HG03039 (cell line): Measurements from ENCODE around the gene ZNF836.
A peak's percentile ranks its signal among the peaks of the same experiment; 100 is the strongest.

Source experiments
- ATAC-seq: cut with Tn5 transposase; IDR thresholded peaks from one replicate; pipeline ENCODE4 v1.9.1; 2021; ENCODE audit warnings: mild to moderate bottlenecking, moderate library complexity; ENCODE audit not compliant: unreplicated experiment

ZNF836 gene

DNA sequence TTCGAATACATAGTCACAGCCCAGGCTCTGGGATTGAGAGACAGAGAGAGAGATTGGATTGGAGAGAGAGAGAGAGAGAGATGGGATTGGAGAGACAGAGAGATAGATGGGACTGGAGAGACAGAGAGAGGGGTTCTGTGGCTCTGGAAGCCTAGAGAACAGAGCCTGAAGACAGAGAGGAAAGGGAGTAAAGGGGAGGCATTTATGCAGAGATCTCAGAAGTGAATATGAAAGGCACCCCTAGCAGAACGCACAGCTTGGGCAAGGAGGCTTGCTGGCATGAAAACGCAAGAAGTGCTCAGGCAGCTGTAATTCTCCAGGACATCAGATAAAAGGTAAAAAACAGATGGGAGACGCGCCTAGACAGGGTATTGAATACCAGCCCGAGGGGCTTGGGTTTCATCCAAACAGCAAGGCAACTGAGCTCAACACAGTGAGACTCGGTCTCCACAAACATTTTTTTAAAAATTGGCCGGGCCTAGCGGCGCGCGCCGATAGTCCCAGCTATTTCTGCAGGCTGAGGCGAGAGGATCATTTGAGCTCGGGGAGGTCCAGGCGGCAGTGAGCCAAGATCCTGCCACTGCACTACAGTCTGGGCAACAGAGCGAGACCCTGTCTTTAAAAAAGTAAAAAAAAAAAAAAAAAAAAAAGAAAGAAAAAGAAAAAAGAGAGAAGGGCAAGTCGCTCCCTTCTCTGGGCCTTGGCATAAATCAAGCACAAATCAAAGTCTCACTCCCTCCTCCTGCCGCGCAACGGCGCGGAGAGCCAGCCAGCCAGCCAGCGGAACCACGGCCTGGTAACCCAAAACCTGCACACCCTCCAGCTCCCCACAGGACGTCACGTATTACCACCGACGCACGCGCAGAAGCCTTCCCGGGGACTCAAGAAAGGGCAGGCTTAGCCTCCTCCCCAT, 17.7 kb upstream of the ZNF836 start:
- ATAC-seq, result no peak

DNA sequence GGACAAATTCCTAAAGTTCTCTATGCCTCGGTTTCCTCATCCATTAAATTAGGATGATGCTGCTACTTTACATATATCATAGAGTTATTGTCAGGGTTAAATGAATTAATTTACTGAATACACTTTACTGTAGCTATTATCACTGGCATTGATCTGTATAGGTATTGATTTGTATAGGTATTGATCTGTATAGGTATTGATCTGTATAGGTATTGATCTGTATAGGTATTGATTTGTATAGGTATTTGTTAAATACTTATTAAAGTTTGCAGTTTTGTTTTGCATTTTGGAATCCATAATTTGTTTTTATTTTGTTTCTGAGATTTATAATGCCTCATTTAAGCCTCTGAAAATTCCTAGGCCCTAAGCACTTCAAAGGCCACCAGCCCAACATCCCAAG, 16.0 kb upstream of the ZNF836 start:
- ATAC-seq, result no peak

GRCh38 chr19:52176574-52176973, 5.2 kb upstream of the ZNF836 start:
- no peak for ATAC-seq

DNA sequence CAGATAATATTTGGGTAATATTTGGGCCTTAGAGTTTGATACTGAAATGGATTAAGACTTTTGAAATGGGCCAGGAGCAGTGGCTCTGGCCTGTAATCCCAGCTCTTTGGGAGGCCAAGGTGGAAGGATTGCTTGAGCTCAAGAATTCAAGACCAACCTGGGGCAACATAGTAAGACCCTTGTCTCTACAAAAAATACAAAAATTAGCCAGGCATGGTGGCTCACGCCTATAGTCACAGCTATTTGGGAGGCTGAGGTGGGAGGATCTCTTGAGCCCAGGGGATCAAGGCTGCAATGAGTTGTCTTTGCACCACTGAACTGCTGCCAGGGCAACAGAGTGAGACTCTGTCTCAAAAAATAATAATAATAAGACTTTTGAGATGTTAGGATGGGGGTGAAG, 926 bp upstream of the ZNF836 start:
- ATAC-seq, result no peak

GRCh38 chr19:52170863-52171320, 529 bp downstream of the ZNF836 start:
- no peak for ATAC-seq

- ATAC-seq, result no peak
These were observed 1.1 kb downstream of the ZNF836 start for GRCh38 chr19:52170304-52170703.

DNA sequence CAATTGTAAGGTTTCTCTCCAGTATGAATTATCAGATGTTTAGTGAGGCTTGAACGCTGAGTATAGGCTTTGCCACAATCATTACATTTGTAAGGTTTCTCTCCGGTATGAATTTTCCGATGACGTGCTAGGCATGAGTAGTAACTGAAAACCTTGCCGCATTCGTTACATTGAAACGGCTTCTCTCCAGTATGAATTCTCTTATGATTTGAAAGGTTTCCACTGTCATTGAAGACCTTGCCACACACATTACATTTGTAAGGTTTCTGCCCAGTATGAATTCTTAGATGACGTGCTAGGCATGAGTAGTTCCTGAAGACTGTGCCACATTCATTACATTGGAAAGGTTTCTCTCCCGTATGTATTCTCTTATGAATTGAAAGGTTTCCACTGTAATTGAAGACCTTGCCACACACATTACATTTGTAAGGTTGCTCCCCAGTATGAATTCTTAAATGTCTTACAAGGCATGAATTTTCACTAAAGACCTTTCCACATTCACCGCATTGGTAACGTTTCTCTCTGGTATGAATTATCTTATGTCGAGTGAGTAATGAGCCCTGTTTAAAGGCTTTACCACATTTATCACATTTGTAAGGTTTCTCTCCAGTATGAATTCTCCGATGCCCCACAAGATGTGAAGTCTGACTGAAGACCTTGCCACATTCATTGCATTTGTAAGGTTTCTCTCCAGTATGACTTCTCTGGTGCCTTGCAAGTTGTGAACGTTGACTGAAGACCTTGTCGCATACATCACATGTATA, 15.6 kb downstream of the ZNF836 start:
- no peak for ATAC-seq

DNA sequence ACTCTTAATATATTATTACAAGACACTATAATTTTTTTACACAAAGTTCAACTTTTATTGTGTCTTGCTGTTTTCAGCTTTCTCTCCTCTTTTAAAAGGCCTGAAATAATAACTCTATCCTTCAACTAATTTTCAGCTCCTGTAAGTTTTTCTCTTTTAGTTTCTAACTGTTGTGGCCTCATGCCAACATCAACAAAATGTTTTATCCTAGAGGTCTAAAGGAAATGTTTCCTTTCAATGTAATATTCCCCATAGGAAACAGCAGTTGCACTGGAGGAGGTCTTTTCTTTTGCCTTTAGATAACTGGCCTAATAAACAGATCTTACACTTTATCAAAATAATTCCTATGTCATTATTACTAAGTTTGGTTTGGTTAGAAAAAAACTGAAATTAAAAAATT, 23.2 kb downstream of the ZNF836 start:
- ATAC-seq, result no peak

GRCh38 chr19:52142001-52142595, 29.3 kb downstream of the ZNF836 start:
- ATAC-seq, result no peak

DNA sequence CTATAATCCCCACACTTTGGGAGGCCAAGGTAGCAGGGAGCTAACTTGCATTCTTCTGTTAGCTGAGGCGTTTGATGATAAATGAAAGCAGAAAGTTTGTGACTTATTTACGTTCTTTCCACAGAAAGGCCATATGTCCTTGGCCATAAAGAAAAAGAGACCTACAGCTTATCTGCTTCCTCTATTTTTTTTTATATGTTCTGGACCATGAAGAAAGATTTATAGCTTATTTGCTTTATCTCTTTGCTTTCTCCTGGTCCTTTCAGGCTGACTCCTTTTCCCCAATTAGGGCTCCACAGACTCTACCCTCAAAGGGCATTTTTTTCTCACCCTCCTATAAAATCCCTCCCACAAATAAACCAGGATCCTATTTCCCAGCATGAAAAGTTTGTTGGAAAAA, 30.2 kb downstream of the ZNF836 start:
- ATAC-seq, result no peak

- peak; percentile 90 for ATAC-seq
These were observed 31.2 kb downstream of the ZNF836 start for GRCh38 chr19:52140032-52140710.

DNA sequence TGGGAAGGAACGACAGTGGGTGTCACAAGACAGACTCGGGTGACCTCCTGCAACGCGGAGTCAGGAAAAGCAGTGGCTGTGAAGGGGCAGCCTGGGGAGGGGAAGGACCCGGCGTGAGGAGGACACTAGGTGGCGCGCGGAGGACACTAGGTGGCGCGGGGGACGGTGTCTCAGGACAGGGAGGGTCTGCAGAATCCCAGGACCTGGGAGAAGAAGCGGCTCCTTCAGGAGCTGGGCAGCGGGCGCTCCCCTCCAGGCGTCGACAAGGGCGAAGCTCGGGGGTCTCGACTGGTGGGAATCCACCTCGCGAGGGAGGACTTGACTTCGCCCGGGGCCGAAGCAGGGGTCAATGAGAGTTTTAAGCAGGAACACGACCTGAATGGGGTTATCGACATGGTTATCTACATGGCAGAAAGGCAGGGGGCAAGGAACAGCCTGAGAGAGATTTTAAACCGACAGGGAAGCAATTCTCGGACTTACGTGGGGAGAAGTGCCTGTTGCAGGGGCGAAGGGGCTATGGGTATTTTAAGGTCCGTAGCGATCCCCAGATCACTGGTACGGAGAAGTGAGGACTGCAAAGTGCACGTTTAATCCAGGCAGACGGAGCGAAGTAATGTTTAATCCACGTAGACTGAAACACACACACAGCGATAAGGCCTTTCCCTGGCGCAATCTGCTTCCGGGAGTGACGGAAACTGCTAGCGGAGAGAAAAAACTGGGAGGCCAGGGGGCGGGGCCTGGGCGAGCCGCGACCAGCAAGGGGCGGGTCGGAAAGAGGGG, 32.0 kb downstream of the ZNF836 start, which contains the start of gene ZNF616:
ZNF616 (minus strand) TSS at position 687 of the 780 bp plus-strand sequence. CDS start 9,426 bp downstream, outside the sequence.
- no peak for ATAC-seq

DNA sequence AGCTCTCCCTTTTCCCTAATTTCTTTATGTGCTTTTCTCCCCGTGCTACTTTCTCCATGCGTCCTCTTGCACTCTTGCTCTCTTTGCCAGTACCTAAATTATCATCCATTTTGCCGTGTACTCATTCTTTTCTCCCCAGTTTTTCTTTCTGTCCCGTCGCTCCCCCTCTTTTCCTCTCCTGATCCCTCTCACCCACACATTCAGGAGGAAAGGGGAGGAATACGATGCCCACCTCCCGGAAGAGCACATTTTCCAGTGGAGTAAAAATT, 32.5 kb downstream of the ZNF836 start:
- no peak for ATAC-seq

DNA sequence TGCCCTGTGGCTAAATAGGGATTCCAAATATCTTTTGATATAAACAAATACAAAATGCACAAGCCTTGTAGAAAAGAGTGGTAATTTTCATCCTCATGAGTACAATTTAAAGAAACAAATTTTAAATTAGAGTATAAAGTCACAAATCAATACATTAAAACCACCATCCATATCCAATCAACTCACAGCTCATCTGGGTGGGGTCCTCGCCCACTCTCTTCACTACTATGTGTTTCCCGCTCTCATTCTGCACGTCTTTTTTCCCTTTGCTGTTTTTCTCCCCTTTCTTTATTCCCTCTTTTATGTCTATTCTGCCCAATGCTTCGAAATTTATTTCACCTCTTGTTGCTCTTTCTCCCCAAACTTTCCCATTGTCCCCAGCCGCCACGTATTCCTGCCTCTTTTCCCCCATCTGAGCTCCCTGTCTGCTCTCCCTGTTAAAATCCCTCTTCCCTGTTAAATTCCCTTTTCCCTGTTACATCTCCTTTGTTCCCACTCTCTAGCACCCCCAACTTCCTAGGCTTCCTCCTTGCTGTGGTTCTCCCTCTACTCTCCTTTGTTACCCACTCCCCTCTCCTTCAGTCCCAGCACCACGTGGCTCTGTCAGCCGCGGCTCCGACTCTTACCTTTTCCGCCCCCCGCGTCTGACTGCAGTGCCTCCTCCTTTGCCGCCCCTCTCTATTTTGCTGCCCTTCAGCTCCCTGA, 33.0 kb downstream of the ZNF836 start:
- ATAC-seq, result no peak

DNA sequence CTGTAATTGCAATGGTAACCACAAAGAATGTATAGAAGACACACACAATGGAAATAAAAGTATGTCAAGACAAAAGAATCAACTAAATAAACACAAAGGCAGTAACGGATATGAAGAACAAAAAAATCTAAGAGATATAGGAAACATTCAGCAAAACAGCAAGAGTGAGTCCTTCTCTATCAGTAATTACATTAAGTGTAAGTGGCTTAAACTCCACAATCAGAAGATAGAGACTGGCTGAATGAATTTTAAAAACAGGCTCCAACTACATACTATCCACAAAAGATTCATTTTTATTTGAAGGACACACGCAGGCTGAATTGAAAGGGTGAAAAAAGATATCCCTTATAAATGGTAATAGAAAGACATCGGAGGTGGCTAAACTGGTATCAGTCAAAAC, 51.1 kb downstream of the ZNF836 start:
- ATAC-seq, result no peak

DNA sequence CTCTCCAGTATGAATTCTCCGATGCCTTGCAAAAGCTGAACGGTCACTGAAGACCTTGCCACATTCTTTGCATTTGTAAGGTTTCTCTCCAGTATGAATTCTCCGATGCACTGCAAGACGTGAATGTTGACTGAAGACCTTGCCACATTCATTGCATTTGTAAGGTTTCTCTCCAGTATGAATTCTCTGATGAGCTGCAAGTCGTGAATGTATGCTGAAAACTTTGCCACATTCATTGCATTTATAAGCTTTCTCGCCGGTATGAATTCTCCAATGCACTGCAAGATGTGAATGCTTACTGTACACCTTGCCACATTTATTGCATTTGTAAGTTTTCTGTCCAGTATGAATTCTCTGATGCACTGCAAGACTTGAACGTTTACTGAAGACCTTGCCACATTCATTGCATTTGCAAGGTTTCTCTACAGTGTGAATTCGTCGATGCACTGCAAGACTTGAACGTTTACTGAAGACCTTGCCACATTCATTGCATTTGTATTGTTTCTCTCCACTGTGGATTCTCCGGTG, 55.8 kb downstream of the ZNF836 start:
- ATAC-seq, result no peak

GRCh38 chr19:52114691-52115090, 56.7 kb downstream of the ZNF836 start:
- no peak for ATAC-seq

DNA sequence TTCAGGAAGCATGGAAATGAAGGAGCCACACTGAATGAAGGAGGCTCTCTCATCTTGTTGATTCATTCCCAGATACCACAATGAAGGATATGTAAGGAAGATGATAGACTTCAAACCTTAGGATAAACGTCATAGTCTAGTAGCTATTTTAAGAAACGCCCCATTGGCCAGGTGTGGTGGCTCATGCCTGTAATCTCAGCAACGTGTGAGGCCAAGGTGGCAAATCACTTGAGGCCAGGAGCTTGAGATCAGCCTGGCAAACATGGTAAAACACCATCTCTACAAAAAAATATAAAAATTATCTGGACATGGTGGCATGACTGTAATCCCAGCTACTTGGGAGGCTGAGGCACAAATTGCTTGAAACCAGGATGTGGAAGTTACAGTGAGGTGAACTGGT, 58.8 kb downstream of the ZNF836 start:
- no peak for ATAC-seq

DNA sequence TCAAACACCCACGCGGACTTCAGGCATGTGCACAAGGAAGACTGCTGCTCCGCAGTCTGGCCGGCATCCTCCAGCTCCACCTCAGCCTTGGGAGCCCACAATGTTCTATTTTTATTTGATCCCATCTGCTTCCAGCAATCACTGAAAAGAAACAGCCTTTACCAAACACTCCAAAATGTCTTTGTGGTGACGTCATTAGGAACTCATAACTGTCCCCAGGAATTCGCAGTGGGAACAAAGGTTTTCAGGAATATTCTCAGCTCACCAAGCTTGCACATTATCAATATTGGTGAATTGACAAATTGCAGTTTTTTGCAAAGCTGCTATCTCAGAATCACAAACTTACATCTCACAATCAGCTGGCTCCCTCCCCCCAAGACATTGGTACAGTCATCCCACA, 60.6 kb downstream of the ZNF836 start:
- ATAC-seq, result no peak
